ENCODE measurements around the gene PURB.

DNA sequence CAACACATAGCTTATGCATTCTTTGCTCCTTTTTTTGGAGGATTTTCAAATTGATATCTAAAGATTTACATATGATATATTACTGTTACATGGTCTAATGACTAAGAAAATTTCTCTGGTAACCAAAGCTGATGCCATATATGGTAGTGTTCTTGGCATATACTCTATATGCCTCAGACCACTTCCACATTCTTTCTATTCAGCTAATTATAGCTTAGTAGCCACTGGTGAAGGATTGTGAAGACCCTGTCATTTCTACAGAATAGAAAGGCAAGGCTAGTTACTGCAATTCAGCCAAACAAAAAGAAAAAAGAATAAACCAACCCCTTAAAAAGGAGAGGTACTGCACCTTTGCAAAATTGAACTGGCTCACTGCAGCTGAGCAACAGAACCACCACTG lies 3.7 kb downstream of the PURB start:
- TF ChIP-seq GATA2 (IDR thresholded peaks at IDR 0.05; ENCODE audit: low read depth, low read length) (no peak), GATA3 (IDR thresholded peaks at IDR 0.05; ENCODE audit: low read depth, low read length) (no peak)

Data from SH-SY5Y (cell line).